Esophagus muscularis mucosa (tissue), 4 donors: ENCODE results near the gene AFF3.

Experiments
- CTCF ChIP-seq, 3 experiments: fragments of 200-600 bp in 2 of 3; fragments of 450-650 bp in 1 of 3; sonication (generic) in 2 of 3; IDR thresholded peaks; one replicate each; pipeline ENCODE4 v1.5.1; 2017 to 2019; ENCODE audit warnings: antibody characterized with exemption in 3 of 3, mild to moderate bottlenecking in 2 of 3, moderate library complexity in 1 of 3
- EP300 ChIP-seq: sonication (generic); formaldehyde crosslinking; IDR thresholded peaks from one replicate; pipeline ENCODE4 v1.6.1; 2017; ENCODE audit warnings: antibody characterized with exemption
- POLR2A ChIP-seq: fragments of 450-650 bp; IDR thresholded peaks from one replicate; pipeline ENCODE4 v1.6.1; 2017; ENCODE audit warnings: antibody characterized with exemption, moderate library complexity, mild to moderate bottlenecking, low read depth
- POLR2AphosphoS5 ChIP-seq, 2 donors: sonication (generic); formaldehyde crosslinking; IDR thresholded peaks; one replicate each; pipeline ENCODE4 v1.6.1; 2017; ENCODE audit warnings: antibody characterized with exemption in 2 of 2

GRCh38 chr2:99864561-99865553 is 277.5 kb downstream of the AFF3 start:
- TF ChIP-seq CTCF (IDR thresholded peaks at IDR 0.05) (no peak), POLR2AphosphoS5 (IDR thresholded peaks at IDR 0.05) (no peak), EP300 (no peak), POLR2A (no peak)
